Measurements from ENCODE around the gene HSPB1.

- TF ChIP-seq SIN3A (IDR thresholded peaks at IDR 0.05; ENCODE audit: borderline replicate concordance, insufficient read depth, low read depth, low read length) (no peak), CTCF (IDR thresholded peaks at IDR 0.05) (no peak), POLR2AphosphoS5 (IDR thresholded peaks at IDR 0.05; ENCODE audit: low read depth, low read length) (no peak), TCF7L2 (IDR thresholded peaks at IDR 0.05; ENCODE audit: low read depth, low read length) (no peak)
These were observed 48.9 kb downstream of the HSPB1 start for GRCh38 chr7:76351372-76351771.

Data from Panc1 (cell line).